OCI-LY7 (cell line): Measurements from ENCODE around the gene ERO1A. TPM values are rescaled to one million over a fixed set of nuclear protein-coding genes. Genes with fewer than 3 reads are reported as not detected.

Source experiments
- BruUV-seq: library from RNA; stranded (reverse); fragments of 400-500 nt; replicated peaks from 2 replicates; lab custom pipeline; 2021; lab: Mats Ljungman, UMichigan
- CTCF ChIA-PET: fragments of 300-600 bp; sonication (Branson Sonifier 250); formaldehyde crosslinking; loops from one replicate; lab custom pipeline; 2022; ENCODE audit warnings: antibody characterized with exemption; ENCODE audit not compliant: unreplicated experiment; lab: Charles Lee
- POLR2A ChIA-PET: fragments of 300-600 bp; sonication (Branson Sonifier 250); formaldehyde crosslinking; loops from one replicate; lab custom pipeline; 2022; ENCODE audit warnings: antibody characterized with exemption; lab: Charles Lee
- DNase-seq: peaks from one replicate; pipeline ENCODE4 v3.0.0-alpha.2; 2015; ENCODE audit warnings: low spot score
- H2AFZ ChIP-seq: fragments of 200-600 bp; sonication (generic), shearing (Covaris generic); 2 replicates; pipeline ENCODE4 v1.6.1; 2014; ENCODE audit warnings: mild to moderate bottlenecking, antibody characterized with exemption, low read length, moderate library complexity
- H3K27ac ChIP-seq: fragments of 200-600 bp; sonication (generic); 2 replicates; pipeline ENCODE4 v1.5.1; 2014; ENCODE audit warnings: mixed run types, low read depth, mild to moderate bottlenecking, moderate library complexity, low read length, inconsistent platforms; ENCODE audit not compliant: poor library complexity, severe bottlenecking
- H3K36me3 ChIP-seq: fragments of 200-600 bp; sonication (generic); 2 replicates; pipeline ENCODE4 v1.6.1; 2014; ENCODE audit warnings: mild to moderate bottlenecking, antibody characterized with exemption, low read length, moderate library complexity, mixed read lengths; ENCODE audit not compliant: insufficient read depth
- H3K4me1 ChIP-seq: fragments of 200-600 bp; sonication (generic); 2 replicates; pipeline ENCODE4 v1.5.1; 2014; ENCODE audit warnings: mild to moderate bottlenecking, low read length; ENCODE audit not compliant: insufficient read depth, poor library complexity, severe bottlenecking
- H3K4me2 ChIP-seq: fragments of 200-600 bp; sonication (generic); 2 replicates; pipeline ENCODE4 v1.6.1; 2014; ENCODE audit warnings: mild to moderate bottlenecking, low read length
- H3K4me3 ChIP-seq: fragments of 200-600 bp; sonication (generic); 2 replicates; pipeline ENCODE4 v1.5.1; 2014; ENCODE audit warnings: mild to moderate bottlenecking, low read depth, low read length; ENCODE audit not compliant: poor library complexity, severe bottlenecking
- H3K79me2 ChIP-seq: fragments of 200-600 bp; sonication (generic); 2 replicates; pipeline ENCODE4 v1.6.1; 2016; ENCODE audit warnings: low read depth, mild to moderate bottlenecking, low read length, moderate library complexity, mixed read lengths; ENCODE audit not compliant: insufficient read depth
- H3K9me2 ChIP-seq: fragments of 200-600 bp; sonication (generic); 2 replicates; pipeline ENCODE4 v1.6.1; 2016; ENCODE audit warnings: mild to moderate bottlenecking, low read length, mixed read lengths; ENCODE audit not compliant: insufficient read depth
- H3K9me3 ChIP-seq: fragments of 200-600 bp; sonication (generic); 2 replicates; pipeline ENCODE4 v1.6.1; 2014; ENCODE audit warnings: mild to moderate bottlenecking, mixed run types, low read length, mixed read lengths
- H4K20me1 ChIP-seq: fragments of 200-600 bp; sonication (generic); 2 replicates; pipeline ENCODE4 v1.6.1; 2014; ENCODE audit warnings: mild to moderate bottlenecking, antibody characterized with exemption, low read length, moderate library complexity, mixed read lengths; ENCODE audit not compliant: insufficient read depth
- EZH2phosphoT487 ChIP-seq: fragments of 200-600 bp; sonication (generic); IDR thresholded peaks from 2 replicates; pipeline ENCODE4 v1.6.1; 2018; ENCODE audit warnings: low read depth, borderline replicate concordance, mild to moderate bottlenecking, mixed run types, antibody characterized with exemption, low read length, moderate library complexity, mixed read lengths
- intact Hi-C: fragments of 100-400 bp; cut with micrococcal nuclease; formaldehyde crosslinking; loops from one replicate; pipeline ENCODE4 v1.10.0; 2022; ENCODE audit not compliant: unreplicated experiment
- total RNA-seq, 2 experiments: library from RNA; depleted of rRNA in 1 of 2; stranded (reverse); fragments of >200 nt in 1 of 2; shearing (Covaris generic) in 1 of 2; gene quantifications; 2 replicates each; pipeline ENCODE4 v1.2.3, GENCODE V29; 2014 to 2022
- TF ChIP-seq, protein P1 (sequence below): fragments of 200-600 bp; sonication (generic); conservative IDR thresholded peaks from 2 replicates; pipeline ENCODE4 v1.5.1; 2014; ENCODE audit warnings: mild to moderate bottlenecking, antibody characterized with exemption, low read length, moderate library complexity, mixed read lengths

ERO1A gene
- total RNA-seq, 2 experiments from 2014 or later = 35.2 to 71.5 TPM

DNA sequence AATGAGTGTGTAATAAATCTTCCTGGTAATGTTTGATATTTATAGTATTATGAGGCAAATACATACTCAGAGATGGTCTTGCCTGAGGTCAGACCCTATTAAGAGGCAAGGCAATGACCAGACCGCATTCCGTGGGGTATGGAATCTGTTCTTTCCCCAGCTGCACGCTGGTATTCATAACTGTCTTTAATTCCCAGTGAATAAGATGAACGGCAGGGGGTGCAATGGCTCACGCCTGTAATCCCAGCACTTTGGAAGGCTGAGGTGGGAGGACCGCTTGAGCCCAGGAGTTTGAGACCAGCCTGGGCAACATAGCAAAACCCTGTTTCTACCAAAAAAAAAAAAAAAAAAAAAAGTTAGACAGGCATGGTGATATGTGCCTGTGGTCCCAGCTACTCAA lies 44.6 kb downstream of the ERO1A start:
- intact Hi-C loops = no loop called here
- DNase-seq = no peak
- Histone ChIP-seq H3K9me3 (no peaks in the 10 kb centered on the region), H3K9me2 (no peaks in the 10 kb centered on the region), H3K4me2 (no peak overlapping the region), H3K4me1 (no peaks in the 10 kb centered on the region), H3K79me2 (no peaks in the 10 kb centered on the region), H2AFZ (no peak overlapping the region), H4K20me1 (no peaks in the 10 kb centered on the region), H3K4me3 (no peak overlapping the region), H3K27ac (no peak overlapping the region), H3K36me3 (peaks cover 72% of the 10 kb centered on the region)
- ChIA-PET POLR2A (interaction anchor here (0.5 kb wide), 1 partner anchor 22 kb away, joined by 5 read pairs; no protein-coding TSS in a partner anchor), CTCF (no interaction called here)
- no TSS peak for BruUV-seq
- TF ChIP-seq, protein P1, sequence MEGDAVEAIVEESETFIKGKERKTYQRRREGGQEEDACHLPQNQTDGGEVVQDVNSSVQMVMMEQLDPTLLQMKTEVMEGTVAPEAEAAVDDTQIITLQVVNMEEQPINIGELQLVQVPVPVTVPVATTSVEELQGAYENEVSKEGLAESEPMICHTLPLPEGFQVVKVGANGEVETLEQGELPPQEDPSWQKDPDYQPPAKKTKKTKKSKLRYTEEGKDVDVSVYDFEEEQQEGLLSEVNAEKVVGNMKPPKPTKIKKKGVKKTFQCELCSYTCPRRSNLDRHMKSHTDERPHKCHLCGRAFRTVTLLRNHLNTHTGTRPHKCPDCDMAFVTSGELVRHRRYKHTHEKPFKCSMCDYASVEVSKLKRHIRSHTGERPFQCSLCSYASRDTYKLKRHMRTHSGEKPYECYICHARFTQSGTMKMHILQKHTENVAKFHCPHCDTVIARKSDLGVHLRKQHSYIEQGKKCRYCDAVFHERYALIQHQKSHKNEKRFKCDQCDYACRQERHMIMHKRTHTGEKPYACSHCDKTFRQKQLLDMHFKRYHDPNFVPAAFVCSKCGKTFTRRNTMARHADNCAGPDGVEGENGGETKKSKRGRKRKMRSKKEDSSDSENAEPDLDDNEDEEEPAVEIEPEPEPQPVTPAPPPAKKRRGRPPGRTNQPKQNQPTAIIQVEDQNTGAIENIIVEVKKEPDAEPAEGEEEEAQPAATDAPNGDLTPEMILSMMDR = no peak
- no peak for TF ChIP-seq EZH2phosphoT487

DNA sequence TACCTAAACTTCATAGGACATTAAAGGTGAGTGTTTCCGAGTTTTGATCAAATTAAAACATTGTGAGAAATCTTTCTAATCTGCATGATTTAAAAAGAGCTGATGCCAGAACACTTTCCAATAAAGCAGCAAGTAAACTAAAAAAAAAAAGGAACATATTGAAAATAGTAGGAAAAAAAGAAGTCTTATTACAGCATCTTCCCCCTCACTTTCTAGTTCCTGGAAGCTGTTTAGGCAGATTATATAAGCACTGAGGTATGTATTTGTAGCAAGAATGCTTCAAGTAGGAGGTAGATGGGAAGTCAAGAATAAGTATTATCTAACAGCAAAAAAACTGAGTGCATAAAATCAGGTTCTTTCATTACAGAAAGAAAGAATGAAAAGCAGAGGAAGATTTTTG lies 45.8 kb downstream of the ERO1A start:
- Histone ChIP-seq H3K9me3 (no peaks in the 10 kb centered on the region), H3K4me3 (no peak overlapping the region), H3K36me3 (peaks cover 75% of the 10 kb centered on the region), H3K4me2 (no peak overlapping the region), H3K79me2 (no peaks in the 10 kb centered on the region), H3K27ac (no peak overlapping the region), H3K4me1 (no peaks in the 10 kb centered on the region), H3K9me2 (no peaks in the 10 kb centered on the region), H2AFZ (no peak overlapping the region), H4K20me1 (no peaks in the 10 kb centered on the region)
- BruUV-seq = no TSS peak
- POLR2A ChIA-PET = interaction anchor here (0.6 kb wide), 1 partner anchor 592 kb away, joined by 5 read pairs; no protein-coding TSS in a partner anchor
- intact Hi-C loops = no loop called here
- TF ChIP-seq, protein P1 = no peak
- TF ChIP-seq EZH2phosphoT487 = no peak
- CTCF ChIA-PET = no interaction called here
- no peak for DNase-seq

DNA sequence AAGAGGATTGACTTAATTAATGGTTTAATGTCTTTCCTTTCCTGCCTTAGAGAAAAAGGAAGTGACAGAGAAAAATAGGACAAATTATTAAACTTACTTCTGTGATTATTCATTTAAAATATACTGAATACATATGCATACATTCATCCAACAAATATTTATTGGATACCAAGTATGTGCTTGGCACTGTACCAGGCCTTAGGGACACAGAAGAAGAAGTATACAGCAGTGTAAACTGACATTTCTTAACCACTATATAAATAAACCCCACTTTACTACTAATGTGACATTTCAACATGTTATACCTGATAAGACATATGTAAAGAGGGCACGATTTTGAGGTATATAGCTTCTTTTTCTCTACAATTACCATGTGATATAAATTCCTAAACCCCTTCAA lies 53.6 kb downstream of the ERO1A start:
- Histone ChIP-seq H3K4me1 (no peaks in the 10 kb centered on the region), H3K4me2 (no peak overlapping the region), H3K79me2 (no peaks in the 10 kb centered on the region), H3K9me3 (peaks cover 10% of the 10 kb centered on the region; the same call in 1 of the 2 replicates), H3K36me3 (peaks cover 64% of the 10 kb centered on the region), H4K20me1 (no peaks in the 10 kb centered on the region), H2AFZ (no peak overlapping the region), H3K9me2 (no peaks in the 10 kb centered on the region), H3K4me3 (no peak overlapping the region), H3K27ac (no peak overlapping the region)
- ChIA-PET CTCF (no interaction called here), POLR2A (interaction anchor here (0.6 to 1.3 kb wide), 5 partner anchors 26 to 1244 kb away, joined by 3 to 4 read pairs (median 3); partner anchors contain the start of gene TXNDC16)
- no peak for TF ChIP-seq EZH2phosphoT487
- TF ChIP-seq, protein P1 = no peak
- intact Hi-C loops = no loop called here
- DNase-seq = no peak
- no TSS peak for BruUV-seq
